HCT116 (cell line): ENCODE results near the gene TMEM240. TPM values are rescaled to one million over a fixed set of nuclear protein-coding genes. Genes with fewer than 3 reads are reported as not detected.
A peak's percentile ranks its signal among the peaks of the same experiment; 100 is the strongest.

Source experiments
- ATAC-seq: fragments of 200-7000 bp; cut with Tn5 transposase; 2 replicates; pipeline ENCODE4 v1.9.1; 2020; ENCODE audit warnings: mild to moderate bottlenecking, moderate library complexity
- BruUV-seq: library from RNA; stranded (reverse); fragments of 400-500 nt; replicated peaks from 2 replicates; lab custom pipeline; 2021; lab: Mats Ljungman, UMichigan
- CTCF ChIA-PET: fragments of 300-600 bp; sonication (Branson Sonifier 250); formaldehyde crosslinking; loops from one replicate; lab custom pipeline; 2021; ENCODE audit warnings: antibody characterized with exemption; lab: Charles Lee
- POLR2A ChIA-PET: fragments of 300-600, 350-600 bp; sonication (Branson Sonifier 250); formaldehyde crosslinking; loops from one replicate; lab custom pipeline; 2021; ENCODE audit warnings: antibody characterized with exemption; lab: Charles Lee
- RAD21 ChIA-PET, 2 experiments: fragments of 300-600 bp; sonication (Branson Sonifier 250); formaldehyde crosslinking; loops; one replicate each; lab custom pipeline; 2023; ENCODE audit warnings: low total read pairs in 2 of 2; ENCODE audit not compliant: uncharacterized antibody in 2 of 2, unreplicated experiment in 2 of 2, low non-redundant PET in 1 of 2; lab: Charles Lee
- DNase-seq: peaks from one replicate; pipeline ENCODE4 v3.0.0-alpha.2; 2010; ENCODE audit warnings: low read depth, low spot score
- H2AFZ ChIP-seq: fragments of 200-600 bp; shearing (Covaris generic), sonication (generic); 2 replicates; pipeline ENCODE4 v1.6.1; 2017; ENCODE audit warnings: low read depth, mixed run types, mixed read lengths, antibody characterized with exemption, low read length; ENCODE audit not compliant: poor library complexity, severe bottlenecking
- H3K27ac ChIP-seq: 2 replicates; pipeline ENCODE4 v1.5.1; 2012; ENCODE audit warnings: low read depth, low read length
- H3K27me3 ChIP-seq: fragments of 200-600 bp; sonication (generic); 2 replicates; pipeline ENCODE4 v1.6.1; 2016; ENCODE audit warnings: mixed run types, low read length, mixed read lengths; ENCODE audit not compliant: insufficient read depth
- H3K36me3 ChIP-seq, 2 experiments: fragments of 200-500 bp in 1 of 2; fragments of 200-600 bp in 1 of 2; sonication (Bioruptor generic) in 1 of 2; sonication (generic) in 1 of 2; 2 replicates each; pipeline versions ENCODE4 v1.5.1 to v1.6.1; 2014 to 2016; ENCODE audit warnings: low read length in 2 of 2, inconsistent platforms in 1 of 2, mixed read lengths in 1 of 2, mixed run types in 1 of 2; ENCODE audit not compliant: insufficient read depth in 2 of 2, control insufficient read depth in 1 of 2
- H3K4me1 ChIP-seq, 2 experiments: fragments of 200-600 bp in 1 of 2; sonication (generic) in 1 of 2; 2 replicates each; pipeline versions ENCODE4 v1.5.1 to v1.6.1; 2012 to 2017; ENCODE audit warnings: low read length in 2 of 2, inconsistent platforms in 1 of 2, mild to moderate bottlenecking in 1 of 2, mixed read lengths in 1 of 2, mixed run types in 1 of 2, moderate library complexity in 1 of 2; ENCODE audit not compliant: insufficient read depth in 2 of 2, control insufficient read depth in 1 of 2
- H3K4me2 ChIP-seq: fragments of 200-600 bp; sonication (generic); 2 replicates; pipeline ENCODE4 v1.6.1; 2017; ENCODE audit warnings: mixed run types, low read length, mixed read lengths
- H3K4me3 ChIP-seq, 2 experiments: fragments of 200-600 bp in 1 of 2; sonication (generic) in 1 of 2; replicated peaks in 1 of 2; 2 replicates each; pipeline ENCODE4 v1.5.1; 2011 to 2016; ENCODE audit warnings: low read length in 2 of 2, control low read depth in 1 of 2, low read depth in 1 of 2, mild to moderate bottlenecking in 1 of 2, mixed read lengths in 1 of 2, mixed run types in 1 of 2
- H3K79me2 ChIP-seq: fragments of 200-600 bp; sonication (generic); 2 replicates; pipeline ENCODE4 v1.6.1; 2017; ENCODE audit warnings: mild to moderate bottlenecking, mixed run types, low read length, moderate library complexity, mixed read lengths; ENCODE audit not compliant: insufficient read depth
- H3K9ac ChIP-seq: fragments of 200-600 bp; sonication (generic); 2 replicates; pipeline ENCODE4 v1.6.1; 2016; ENCODE audit warnings: low read length, mixed read lengths
- H3K9me2 ChIP-seq: fragments of 200-600 bp; sonication (generic), shearing (Covaris generic); 2 replicates; pipeline ENCODE4 v1.6.1; 2017; ENCODE audit warnings: mixed run types, mild to moderate bottlenecking, moderate library complexity; ENCODE audit not compliant: insufficient read depth
- H3K9me3 ChIP-seq, 2 experiments: fragments of 200-500 bp in 1 of 2; fragments of 200-600 bp in 1 of 2; sonication (Bioruptor generic) in 1 of 2; sonication (generic) in 1 of 2; 2 replicates each; pipeline ENCODE4 v1.6.1; 2014 to 2017; ENCODE audit warnings: low read length in 2 of 2, mixed read lengths in 2 of 2, inconsistent platforms in 1 of 2, low read depth in 1 of 2, mild to moderate bottlenecking in 1 of 2, mixed run types in 1 of 2, moderate library complexity in 1 of 2; ENCODE audit not compliant: control insufficient read depth in 1 of 2, insufficient read depth in 1 of 2
- H4K20me1 ChIP-seq: fragments of 200-600 bp; sonication (generic), shearing (Covaris generic); 2 replicates; pipeline ENCODE4 v1.6.1; 2017; ENCODE audit warnings: mixed run types, mild to moderate bottlenecking, moderate library complexity; ENCODE audit not compliant: insufficient read depth
- CEBPB ChIP-seq: IDR thresholded peaks from 2 replicates; pipeline ENCODE4 v1.6.1; 2012; ENCODE audit warnings: low read depth
- FOSL1 ChIP-seq: IDR thresholded peaks from 2 replicates; pipeline ENCODE4 v1.6.1; 2012; ENCODE audit warnings: low read depth
- RAD21 ChIP-seq: IDR thresholded peaks from 2 replicates; pipeline ENCODE4 v1.6.1; 2012; ENCODE audit warnings: low read depth, mild to moderate bottlenecking
- SIN3A ChIP-seq: IDR thresholded peaks from 2 replicates; pipeline ENCODE4 v1.6.1; 2012; ENCODE audit warnings: low read depth
- ZFX ChIP-seq: fragments of 450-650 bp; IDR thresholded peaks from 2 replicates; pipeline ENCODE4 v1.6.1; 2017
- intact Hi-C: fragments of 100-400 bp; cut with micrococcal nuclease; formaldehyde crosslinking; loops from 2 replicates; pipeline ENCODE4 v1.10.0; 2022
- total RNA-seq: library from RNA; stranded (reverse); gene quantifications from one replicate; pipeline ENCODE4 v1.2.1, GENCODE V29; 2021; ENCODE audit not compliant: unreplicated experiment
- TF ChIP-seq, protein P1 (sequence below): IDR thresholded peaks from 2 replicates; pipeline ENCODE4 v1.6.1; 2012; ENCODE audit warnings: low read depth
- TF ChIP-seq, protein P2 (sequence below): IDR thresholded peaks from 2 replicates; pipeline ENCODE4 v1.6.1; 2012

The TMEM240 gene
- total RNA-seq, 1 experiment from 2014 or later: 2.3 TPM

DNA sequence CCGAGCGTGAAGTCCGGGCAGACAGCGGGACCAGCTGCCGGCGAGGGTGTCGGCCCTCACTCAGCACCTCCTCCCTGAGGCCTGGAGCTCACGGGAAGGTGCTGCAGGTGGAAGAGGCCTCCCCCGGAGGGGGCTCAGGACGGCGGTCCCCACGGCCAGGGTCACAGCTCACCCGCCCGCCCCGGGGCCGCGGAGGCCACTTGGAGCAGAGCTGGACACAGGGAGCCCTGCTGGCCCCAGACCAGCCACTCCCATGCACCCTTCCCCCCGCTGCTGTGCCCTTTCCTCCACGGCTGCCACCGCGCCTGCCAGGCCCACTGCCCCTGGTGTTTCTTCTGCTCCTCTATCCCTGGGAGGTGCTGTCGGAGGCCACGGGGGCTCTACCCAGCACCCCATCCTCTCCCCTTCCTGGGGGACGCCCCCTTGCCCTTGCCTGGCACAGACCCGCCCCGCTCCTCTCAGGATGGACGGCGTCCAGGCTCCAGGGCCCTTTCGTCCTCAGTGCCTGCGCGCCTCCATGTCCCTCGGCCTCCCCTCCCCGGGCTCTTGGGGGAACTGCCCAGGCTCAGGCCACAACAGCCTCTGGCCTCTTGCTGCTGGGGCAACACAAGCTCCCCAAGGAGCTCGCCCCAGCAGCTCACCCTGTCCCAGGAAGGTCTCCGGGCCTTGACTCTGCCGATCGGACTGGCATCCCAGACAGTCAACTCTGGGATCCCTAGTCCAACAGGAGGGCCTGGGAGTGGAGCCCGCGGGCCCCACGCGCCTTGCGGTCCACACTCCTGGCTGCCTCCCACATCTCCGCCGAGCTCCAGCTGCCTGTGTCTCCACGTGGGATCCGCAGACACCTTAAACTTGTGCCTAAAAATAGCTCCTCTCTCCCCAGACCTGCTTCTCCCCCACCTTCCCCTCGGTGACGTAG, 4.1 kb downstream of the TMEM240 start:
- no peak for TF ChIP-seq FOSL1
- no peak for TF ChIP-seq RAD21
- no peak for TF ChIP-seq ZFX
- no peak for TF ChIP-seq CEBPB
- TF ChIP-seq, protein P1, sequence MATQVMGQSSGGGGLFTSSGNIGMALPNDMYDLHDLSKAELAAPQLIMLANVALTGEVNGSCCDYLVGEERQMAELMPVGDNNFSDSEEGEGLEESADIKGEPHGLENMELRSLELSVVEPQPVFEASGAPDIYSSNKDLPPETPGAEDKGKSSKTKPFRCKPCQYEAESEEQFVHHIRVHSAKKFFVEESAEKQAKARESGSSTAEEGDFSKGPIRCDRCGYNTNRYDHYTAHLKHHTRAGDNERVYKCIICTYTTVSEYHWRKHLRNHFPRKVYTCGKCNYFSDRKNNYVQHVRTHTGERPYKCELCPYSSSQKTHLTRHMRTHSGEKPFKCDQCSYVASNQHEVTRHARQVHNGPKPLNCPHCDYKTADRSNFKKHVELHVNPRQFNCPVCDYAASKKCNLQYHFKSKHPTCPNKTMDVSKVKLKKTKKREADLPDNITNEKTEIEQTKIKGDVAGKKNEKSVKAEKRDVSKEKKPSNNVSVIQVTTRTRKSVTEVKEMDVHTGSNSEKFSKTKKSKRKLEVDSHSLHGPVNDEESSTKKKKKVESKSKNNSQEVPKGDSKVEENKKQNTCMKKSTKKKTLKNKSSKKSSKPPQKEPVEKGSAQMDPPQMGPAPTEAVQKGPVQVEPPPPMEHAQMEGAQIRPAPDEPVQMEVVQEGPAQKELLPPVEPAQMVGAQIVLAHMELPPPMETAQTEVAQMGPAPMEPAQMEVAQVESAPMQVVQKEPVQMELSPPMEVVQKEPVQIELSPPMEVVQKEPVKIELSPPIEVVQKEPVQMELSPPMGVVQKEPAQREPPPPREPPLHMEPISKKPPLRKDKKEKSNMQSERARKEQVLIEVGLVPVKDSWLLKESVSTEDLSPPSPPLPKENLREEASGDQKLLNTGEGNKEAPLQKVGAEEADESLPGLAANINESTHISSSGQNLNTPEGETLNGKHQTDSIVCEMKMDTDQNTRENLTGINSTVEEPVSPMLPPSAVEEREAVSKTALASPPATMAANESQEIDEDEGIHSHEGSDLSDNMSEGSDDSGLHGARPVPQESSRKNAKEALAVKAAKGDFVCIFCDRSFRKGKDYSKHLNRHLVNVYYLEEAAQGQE: no peak
- no peak for TF ChIP-seq SIN3A
- TF ChIP-seq, protein P2, sequence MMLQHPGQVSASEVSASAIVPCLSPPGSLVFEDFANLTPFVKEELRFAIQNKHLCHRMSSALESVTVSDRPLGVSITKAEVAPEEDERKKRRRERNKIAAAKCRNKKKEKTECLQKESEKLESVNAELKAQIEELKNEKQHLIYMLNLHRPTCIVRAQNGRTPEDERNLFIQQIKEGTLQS: no peak
- TF ChIP-seq, all 23 proteins: peak for 0
- ATAC-seq: peak; percentile 23
- no peaks in the 10 kb centered on the region for H3K4me1 ChIP-seq
- no peaks in the 10 kb centered on the region for H3K27me3 ChIP-seq
- H3K9me2 ChIP-seq: no peaks in the 10 kb centered on the region
- no peaks in the 10 kb centered on the region for H3K9me3 ChIP-seq
- no peak overlapping the region for H3K4me2 ChIP-seq
- intact Hi-C loops: no loop called here
- H3K79me2 ChIP-seq: no peaks in the 10 kb centered on the region
- POLR2A ChIA-PET: no interaction called here
- RAD21 ChIA-PET: no interaction called here
- H3K9ac ChIP-seq: no peak overlapping the region
- H4K20me1 ChIP-seq: no peaks in the 10 kb centered on the region
- CTCF ChIA-PET: no interaction called here
- H3K36me3 ChIP-seq: no peaks in the 10 kb centered on the region
- BruUV-seq: no TSS peak
- no peak overlapping the region for H3K4me3 ChIP-seq
- H2AFZ ChIP-seq: no peak overlapping the region
- no peak overlapping the region for H3K27ac ChIP-seq
- no peak for DNase-seq
